Measurements from ENCODE around the gene IQCC. TPM values are rescaled to one million over a fixed set of nuclear protein-coding genes. Genes with fewer than 3 reads are reported as not detected.

The IQCC gene
- total RNA-seq, 2 experiments from 2014 or later, result 5.8 to 6.3 TPM

- POLR2A ChIA-PET, result interaction anchor here (0.5 to 1.2 kb wide), 5 partner anchors 10 to 37 kb away, joined by 3 read pairs; partner anchors contain the start of genes IQCC and TXLNA
- CTCF ChIA-PET, result interaction anchor here (0.5 to 3.7 kb wide), 23 partner anchors 9 to 230 kb away, joined by 3 to 20 read pairs (median 4); partner anchors contain the start of genes BSDC1, CCDC28B, IQCC and MARCKSL1
Observed at GRCh38 chr1:32215629-32216480, 10.4 kb downstream of the IQCC start.

- CTCF ChIA-PET, result interaction anchor here (0.5 to 3.7 kb wide), 10 partner anchors 10 to 231 kb away, joined by 3 to 20 read pairs (median 8); partner anchors contain the start of genes BSDC1, CCDC28B and IQCC
- POLR2A ChIA-PET, result interaction anchor here (0.5 to 1.2 kb wide), 4 partner anchors 11 to 37 kb away, joined by 3 read pairs; partner anchors contain the start of genes IQCC and TXLNA
Observed at GRCh38 chr1:32216566-32216965, 11.1 kb downstream of the IQCC start.

DNA sequence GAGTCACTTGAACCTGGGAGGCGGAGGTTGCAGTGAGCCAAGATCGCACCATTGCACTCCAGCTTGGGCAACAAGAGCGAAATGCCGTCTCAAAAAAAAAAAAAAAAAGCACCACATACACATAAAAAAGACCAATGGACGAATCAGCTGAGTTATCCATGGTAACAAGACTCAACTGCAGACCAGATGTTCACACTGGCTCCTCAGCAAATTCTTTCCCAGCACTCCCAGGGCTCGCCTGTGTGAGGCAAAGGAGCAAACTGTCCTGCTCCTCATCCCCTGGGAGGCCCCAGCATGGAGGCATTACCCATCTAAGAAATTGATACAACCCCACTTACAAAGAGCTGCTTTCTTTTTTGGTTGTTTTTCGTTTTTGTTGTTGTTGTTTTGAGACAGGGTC is 13.6 kb downstream of the IQCC start:
- POLR2A ChIA-PET, result interaction anchor here (1.0 kb wide), 1 partner anchor 14 kb away, joined by 3 read pairs; the partner anchor contains the start of gene IQCC

DNA sequence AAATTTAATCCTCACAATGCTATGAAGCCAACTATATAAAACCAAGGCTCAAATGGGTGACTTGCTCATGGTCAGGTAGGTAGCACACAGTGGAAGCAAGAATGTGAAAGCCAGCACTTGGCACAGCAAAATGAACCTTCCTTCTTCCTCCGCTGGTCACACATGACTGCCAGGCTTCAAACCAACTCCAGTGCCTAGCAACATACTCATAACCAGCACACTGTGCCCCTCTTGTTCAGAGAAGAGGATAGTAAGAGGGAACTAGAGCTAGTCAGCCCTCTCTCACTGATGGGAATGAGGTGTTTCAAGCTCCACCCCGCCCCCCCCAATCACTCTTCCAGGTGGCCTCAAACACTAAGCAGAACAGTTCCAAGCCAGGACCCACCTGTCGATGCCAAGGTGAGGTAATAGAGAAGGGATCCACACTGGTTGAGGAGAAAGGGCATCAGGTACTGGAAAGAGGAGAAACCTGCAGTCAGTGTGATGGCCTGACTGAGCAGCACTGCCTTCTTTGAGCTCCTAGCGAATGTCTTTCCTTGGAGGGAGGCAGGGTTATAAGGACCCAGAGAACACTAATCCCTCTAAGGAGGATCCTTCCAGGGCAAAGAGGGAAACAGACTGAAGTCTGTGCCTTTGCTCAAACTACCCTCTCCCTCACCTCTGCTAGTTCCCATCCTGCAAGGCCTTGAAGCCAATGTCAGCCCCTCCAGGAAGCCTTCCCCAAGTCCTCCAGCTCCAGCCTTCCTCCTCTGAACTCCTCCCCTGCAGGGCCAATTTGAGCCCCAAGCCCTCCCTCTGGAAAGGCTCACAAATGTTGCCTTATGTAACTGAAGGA is 15.5 kb downstream of the IQCC start:
- POLR2A ChIA-PET, result no interaction called here
- CTCF ChIA-PET, result interaction anchor here (0.6 to 1.0 kb wide), 2 partner anchors 15 to 27 kb away, joined by 3 to 5 read pairs; partner anchors contain the start of gene IQCC

More for the DNA sequence above, 13.6 kb downstream of the IQCC start:
- CTCF ChIA-PET, result interaction anchor here (0.7 kb wide), 1 partner anchor 83 kb away, joined by 3 read pairs; no protein-coding TSS in a partner anchor

- ChIA-PET POLR2A (no interaction called here), CTCF (no interaction called here)
Observed at GRCh38 chr1:32221581-32221979, 16.1 kb downstream of the IQCC start.

- CTCF ChIA-PET, result interaction anchor here (1.8 kb wide), 1 partner anchor 25 kb away, joined by 4 read pairs; the partner anchor contains the start of gene FAM167B
- POLR2A ChIA-PET, result interaction anchor here (1.1 kb wide), 1 partner anchor 17 kb away, joined by 3 read pairs; the partner anchor contains the start of gene IQCC
Observed at GRCh38 chr1:32221980-32222755, 16.7 kb downstream of the IQCC start, which contains the start of the genes EIF3I and TMEM234. EIF3I (plus strand) TSS chr1:32222407; CDS start chr1:32222442, 35 bp downstream. TMEM234 (minus strand) TSS chr1:32222353; CDS start chr1:32222322, 31 bp downstream.

- ChIA-PET POLR2A (interaction anchor here (1.1 kb wide), 2 partner anchors 18 to 25 kb away, joined by 3 to 7 read pairs; partner anchors contain the start of gene IQCC), CTCF (interaction anchor here (1.1 to 2.2 kb wide), 3 partner anchors 8 to 27 kb away, joined by 4 to 5 read pairs (median 4); partner anchors contain the start of gene FAM167B)
Observed at GRCh38 chr1:32223683-32224082, 18.2 kb downstream of the IQCC start.

GRCh38 chr1:32224285-32224684 is 18.8 kb downstream of the IQCC start:
- CTCF ChIA-PET, result interaction anchor here (1.1 to 2.2 kb wide), 2 partner anchors 9 to 26 kb away, joined by 4 to 5 read pairs; no protein-coding TSS in a partner anchor
- POLR2A ChIA-PET, result interaction anchor here (1.1 kb wide), 1 partner anchor 24 kb away, joined by 7 read pairs; no protein-coding TSS in a partner anchor

- CTCF ChIA-PET, result interaction anchor here (1.5 to 3.0 kb wide), 3 partner anchors 11 to 20 kb away, joined by 4 to 13 read pairs (median 7); no protein-coding TSS in a partner anchor
- POLR2A ChIA-PET, result no interaction called here
Observed at GRCh38 chr1:32228771-32229170, 23.3 kb downstream of the IQCC start.

- CTCF ChIA-PET, result interaction anchor here (1.6 kb wide), 1 partner anchor 16 kb away, joined by 4 read pairs; no protein-coding TSS in a partner anchor
- POLR2A ChIA-PET, result no interaction called here
Observed at GRCh38 chr1:32231843-32232432, 26.5 kb downstream of the IQCC start.

DNA sequence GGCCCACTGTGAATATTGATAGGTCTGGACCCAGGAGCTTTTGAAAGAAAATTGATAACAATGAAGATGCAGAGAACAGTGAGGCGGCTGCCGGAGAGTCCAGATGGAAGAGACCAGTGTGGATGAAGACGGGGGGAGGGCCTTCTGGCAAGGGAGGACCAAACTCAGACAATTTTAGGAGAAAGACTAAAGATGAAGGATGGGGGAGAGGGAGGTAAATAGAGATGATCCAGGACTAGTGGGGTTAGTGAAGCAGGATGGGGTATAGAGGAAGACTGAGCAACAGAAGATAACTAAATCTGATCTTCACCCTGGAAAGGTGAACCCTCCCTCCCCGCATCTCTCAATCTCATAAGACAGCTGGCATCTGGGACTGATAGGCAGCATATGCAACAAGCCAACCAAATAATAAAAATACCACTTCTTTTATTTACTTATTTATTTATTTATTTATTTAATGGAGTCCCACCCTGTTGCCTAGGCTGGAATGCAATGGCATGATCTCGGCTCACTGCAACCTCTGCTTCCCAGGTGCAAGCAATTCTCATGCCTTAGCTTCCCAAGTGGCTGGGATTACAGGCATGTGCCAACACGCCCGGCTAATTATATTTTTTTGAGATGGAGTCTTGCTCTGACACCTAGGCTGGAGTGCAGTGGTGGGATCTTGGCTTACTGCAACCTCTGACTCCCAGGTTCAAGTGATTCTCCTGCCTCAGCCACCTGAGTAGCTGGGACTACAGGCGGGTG is 27.3 kb downstream of the IQCC start:
- POLR2A ChIA-PET, result interaction anchor here (0.6 kb wide), 1 partner anchor 230 kb away, joined by 3 read pairs; no protein-coding TSS in a partner anchor

DNA sequence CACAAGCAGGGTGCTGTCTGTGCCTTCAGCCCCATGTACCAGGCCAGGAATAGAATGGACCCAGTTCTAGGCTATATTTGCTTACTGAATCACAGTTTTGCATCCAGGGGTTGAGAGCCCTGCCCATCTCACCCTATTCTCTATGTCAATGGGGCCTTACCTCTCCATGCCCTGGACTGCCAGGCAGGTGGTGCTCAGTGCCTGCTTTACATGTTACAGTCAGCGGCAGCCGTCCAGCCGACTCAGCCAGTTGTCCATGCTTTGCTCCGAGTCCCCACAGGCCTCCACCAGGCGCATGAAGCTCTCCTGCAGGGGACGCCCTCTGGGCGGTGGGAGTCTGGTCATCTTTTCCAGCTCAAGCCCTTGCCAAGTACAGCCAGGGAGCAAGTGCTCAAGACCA is 29.3 kb downstream of the IQCC start:
- POLR2A ChIA-PET, result no interaction called here
- CTCF ChIA-PET, result no interaction called here

More for the DNA sequence above, 27.3 kb downstream of the IQCC start:
- CTCF ChIA-PET, result interaction anchor here (1.6 kb wide), 1 partner anchor 16 kb away, joined by 4 read pairs; no protein-coding TSS in a partner anchor

GRCh38 chr1:32239337-32239736 is 33.9 kb downstream of the IQCC start:
- ChIA-PET POLR2A (no interaction called here), CTCF (interaction anchor here (1.2 to 6.4 kb wide), 4 partner anchors 11 to 51 kb away, joined by 4 to 59 read pairs (median 10); partner anchors contain the start of genes FAM167B and LCK)

GRCh38 chr1:32239790-32240139 is 34.3 kb downstream of the IQCC start:
- ChIA-PET CTCF (interaction anchor here (0.9 to 6.4 kb wide), 6 partner anchors 10 to 174 kb away, joined by 3 to 59 read pairs (median 5); partner anchors contain the start of genes FAM167B and LCK), POLR2A (interaction anchor here (1.4 to 2.3 kb wide), 3 partner anchors 10 to 51 kb away, joined by 3 to 20 read pairs (median 5); partner anchors contain the start of gene LCK)

GRCh38 chr1:32240140-32240951 is 34.9 kb downstream of the IQCC start:
- POLR2A ChIA-PET, result interaction anchor here (0.7 to 2.3 kb wide), 6 partner anchors 10 to 167 kb away, joined by 3 to 20 read pairs (median 4); partner anchors contain the start of genes LCK, TMEM39B and TXLNA
- CTCF ChIA-PET, result interaction anchor here (0.9 to 6.4 kb wide), 12 partner anchors 10 to 173 kb away, joined by 3 to 59 read pairs (median 3); partner anchors contain the start of genes FAM167B and LCK
